Measurements from ENCODE around the gene NUP85.
"Not testable (repeated sequence)": the region's sequence is repeated elsewhere in the genome, so short reads cannot be mapped to it uniquely, and the experiment has no call there.

NUP85 gene

DNA sequence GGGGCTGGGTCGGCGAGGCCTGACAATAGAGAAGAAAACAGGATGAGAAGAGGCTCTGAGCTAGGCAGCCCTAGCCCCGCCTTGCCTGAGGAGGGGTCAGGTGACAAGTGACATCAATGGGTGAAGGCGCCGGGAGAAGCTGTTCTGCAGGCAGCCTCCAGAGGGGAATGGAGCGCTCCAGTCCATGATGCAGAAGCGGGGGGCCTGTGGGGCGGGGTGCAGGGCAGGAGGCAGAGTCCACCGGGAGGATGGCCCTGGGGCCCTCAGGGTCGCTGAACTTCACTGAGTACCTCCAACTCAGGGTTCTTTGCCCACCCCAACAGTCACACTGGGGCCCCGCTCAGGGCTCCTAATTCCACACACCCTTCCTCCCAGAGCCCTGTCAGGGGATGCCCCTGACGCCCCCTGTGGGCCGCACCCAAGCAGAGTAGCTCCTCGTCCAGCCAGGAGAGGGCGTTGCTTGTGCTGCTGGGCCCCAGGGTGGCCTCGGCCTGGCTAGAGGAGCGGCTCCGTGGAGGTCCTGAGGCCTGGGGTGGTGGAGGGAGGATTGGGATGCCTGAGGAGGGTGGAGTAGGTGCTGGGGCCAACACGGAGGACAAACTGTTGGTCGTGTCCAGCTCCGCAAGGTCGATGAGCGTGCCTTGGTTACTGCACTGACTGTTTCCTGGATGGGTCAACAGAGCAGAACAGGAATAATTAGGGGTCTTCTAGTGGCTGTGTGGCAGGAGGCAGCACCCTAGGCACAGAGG is 35.1 kb downstream of the NUP85 start:
- DNase-seq (ENCODE audit: low read depth in 2 of 3, low spot score in 2 of 3) = no peak

DNA sequence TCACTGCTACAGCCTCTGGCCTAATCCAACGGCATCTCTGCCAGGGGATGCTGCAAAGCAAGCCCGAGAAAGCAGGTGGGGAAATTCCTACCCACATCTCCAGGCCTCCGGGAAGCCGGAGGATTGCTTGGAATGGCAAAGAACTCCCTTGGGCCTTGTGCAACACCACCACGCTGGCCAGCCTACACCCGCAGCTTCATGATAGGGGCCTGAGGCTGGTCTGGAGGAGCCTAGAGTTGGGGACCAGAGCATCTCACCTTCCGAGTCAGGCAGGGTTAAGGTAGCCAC is 35.6 kb downstream of the NUP85 start:
- DNase-seq (ENCODE audit: low read depth in 2 of 3, low spot score in 2 of 3) = no peak

DNA sequence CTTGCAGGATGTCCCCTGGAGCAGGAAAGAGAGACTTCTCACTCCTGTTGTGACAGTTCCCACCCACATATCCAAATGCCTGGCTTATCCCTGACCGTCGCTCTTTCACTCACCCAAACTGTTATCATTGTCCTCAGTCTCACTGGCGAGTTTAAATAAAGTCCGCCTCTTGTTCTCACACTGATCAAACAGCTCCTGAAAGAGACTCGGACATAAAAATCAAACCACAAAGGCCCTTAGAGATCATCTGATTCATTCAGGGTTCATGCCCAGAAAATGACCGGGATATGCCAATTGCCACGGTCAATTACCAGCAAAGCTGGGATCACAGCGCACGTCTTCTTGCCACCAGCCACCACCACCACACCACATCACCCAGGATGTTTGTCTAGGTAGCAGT is 36.0 kb downstream of the NUP85 start:
- no peak for DNase-seq (ENCODE audit: low read depth in 2 of 3, low spot score in 2 of 3)

DNA sequence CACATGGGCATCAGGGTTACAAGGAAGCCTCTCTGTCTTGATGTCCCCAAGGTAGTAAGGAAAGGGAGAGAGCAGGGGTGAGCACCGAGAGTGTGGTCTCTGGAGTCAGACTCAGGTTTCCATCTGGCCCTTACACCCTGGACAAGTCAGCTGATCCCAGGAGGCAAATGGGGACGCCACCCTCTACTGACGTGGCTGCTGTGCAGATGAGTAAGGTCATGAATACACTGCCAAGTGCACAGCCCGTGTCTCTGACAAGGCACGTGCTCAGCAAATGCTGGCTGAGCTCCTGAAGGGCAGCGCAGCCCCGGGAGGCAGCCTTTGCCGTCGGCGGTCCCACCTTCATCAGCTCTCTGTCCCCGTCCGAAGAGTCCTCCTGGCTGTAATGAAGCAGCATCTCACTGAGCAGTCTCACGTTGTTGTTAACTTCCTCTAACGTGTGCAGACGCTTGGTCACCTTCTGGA is 36.5 kb downstream of the NUP85 start:
- no peak for DNase-seq (ENCODE audit: low read depth in 2 of 3, low spot score in 2 of 3)

DNA sequence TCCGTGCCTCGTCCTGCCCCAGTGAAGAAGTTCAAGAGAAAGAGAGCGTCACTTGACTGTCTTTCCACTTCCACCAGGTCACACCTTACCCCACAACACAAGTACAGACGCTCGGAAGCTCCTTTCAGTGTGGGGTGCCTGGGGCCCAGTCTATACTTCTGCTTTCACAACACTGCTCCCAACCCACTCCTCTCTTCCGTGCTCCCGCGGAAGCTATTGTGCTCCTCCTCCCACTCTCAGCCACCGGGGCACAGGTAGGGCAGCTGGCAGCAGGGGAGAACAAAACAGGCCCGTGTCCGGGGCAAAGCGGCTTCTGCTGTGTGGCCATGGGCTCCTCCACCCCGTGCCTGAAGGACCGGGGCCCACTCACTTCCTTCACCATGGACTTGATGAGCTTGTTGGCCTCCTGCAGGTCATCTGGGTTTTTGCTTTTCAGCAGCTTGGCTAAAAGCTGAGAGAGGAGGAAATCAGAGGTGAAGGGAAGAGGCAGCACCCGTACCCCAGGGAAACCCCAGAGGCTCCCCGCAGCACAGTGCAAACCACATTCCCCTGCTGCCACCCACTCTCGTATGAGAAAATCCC is 37.1 kb downstream of the NUP85 start:
- DNase-seq (ENCODE audit: low read depth in 2 of 3, low spot score in 2 of 3) = no peak

DNA sequence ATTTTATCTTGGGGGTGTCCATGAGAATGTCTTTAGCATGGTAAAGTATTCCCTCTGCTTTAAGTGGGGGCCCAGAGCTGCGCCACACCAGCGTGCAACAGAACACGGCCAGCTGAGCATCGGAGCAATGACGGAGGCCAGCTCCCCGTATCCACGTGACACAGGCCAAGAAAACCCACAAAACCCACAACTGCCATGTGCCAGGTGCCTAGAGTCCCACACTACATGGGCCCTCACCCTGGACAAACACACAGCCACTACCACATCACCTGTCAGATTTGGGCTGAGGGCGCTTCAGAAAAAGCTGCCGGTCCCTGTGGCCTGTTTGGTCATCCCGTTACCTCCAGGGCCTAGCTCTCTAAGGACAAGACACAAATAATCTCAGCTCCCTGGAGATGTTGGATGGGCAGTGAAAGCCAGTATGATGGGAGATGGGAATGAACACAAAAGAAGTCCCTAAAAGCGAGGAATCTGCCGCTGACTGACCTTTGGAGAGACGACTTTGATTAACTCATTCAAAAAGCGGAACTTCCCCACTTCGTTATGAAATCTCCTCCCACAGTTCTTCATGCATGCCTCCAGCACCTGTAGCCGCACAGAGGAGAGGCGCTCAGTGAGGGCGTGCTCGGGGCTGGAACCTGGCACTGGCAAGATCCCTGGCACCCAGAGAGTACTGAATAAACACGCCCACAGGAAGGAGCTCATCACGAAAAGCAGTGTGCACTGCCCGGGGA is 38.8 kb downstream of the NUP85 start:
- DNase-seq (ENCODE audit: low read depth in 2 of 3, low spot score in 2 of 3) = no peak

DNA sequence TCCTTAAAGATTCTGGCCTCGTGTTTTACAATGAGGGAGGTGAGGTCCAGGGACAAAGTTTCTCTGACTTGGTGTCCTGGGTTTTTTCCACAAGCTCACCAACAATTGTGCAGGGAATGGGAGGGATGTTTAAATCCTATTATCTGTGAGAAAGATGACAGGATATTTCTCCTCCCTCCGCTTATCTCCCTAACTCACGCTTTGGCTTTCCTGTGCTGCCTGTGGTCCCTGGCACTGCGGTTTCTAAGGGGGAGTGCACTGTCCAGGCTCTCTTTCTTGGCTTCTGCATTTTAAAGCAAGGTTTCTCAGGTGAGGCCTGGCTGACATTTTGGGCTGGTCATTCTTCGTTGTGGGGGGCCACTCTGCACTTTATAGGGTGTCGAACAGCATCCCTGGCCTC is 39.5 kb downstream of the NUP85 start:
- no peak for DNase-seq (ENCODE audit: low read depth in 2 of 3, low spot score in 2 of 3)

DNA sequence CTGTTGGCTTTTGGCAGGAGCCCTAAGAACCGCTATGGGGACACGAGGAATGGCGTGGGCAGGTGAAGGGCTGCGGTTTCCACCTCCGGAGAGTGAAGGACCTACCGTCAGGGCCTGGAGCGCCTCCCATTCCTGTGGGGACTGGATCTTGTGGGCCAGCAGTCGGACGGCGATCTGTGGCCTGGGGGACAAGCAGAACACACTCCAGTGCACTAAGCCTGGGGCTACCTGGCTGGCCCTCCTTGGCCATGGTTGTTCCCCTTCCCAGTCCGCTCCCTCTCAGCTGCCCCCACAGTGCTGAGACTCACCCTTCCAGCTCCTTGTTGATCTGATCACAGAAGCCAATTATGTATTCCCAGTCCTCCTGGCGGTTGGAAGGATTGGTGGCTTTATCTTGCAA is 40.9 kb downstream of the NUP85 start:
- no peak for DNase-seq (ENCODE audit: low read depth in 2 of 3, low spot score in 2 of 3)

DNA sequence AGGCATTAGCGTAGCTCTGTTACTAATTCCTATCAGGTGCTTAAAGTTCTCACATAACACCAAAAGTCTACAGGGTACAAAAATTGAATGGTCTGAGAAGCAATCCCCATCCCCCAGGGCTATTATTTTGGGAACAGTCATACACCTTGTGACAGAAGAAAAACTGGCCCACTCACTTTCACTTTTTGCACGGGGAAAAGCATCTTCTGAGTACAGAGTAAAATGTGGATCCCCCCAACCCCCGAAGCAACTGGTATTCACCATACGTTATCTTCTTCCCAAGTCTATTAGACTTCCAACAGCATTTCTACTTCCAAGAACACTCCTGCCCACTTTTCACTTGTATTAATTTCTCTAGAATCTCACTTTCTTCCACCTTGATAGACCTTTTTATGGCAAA is 44.1 kb downstream of the NUP85 start:
- no peak for DNase-seq (ENCODE audit: low read depth in 2 of 3, low spot score in 2 of 3)

DNA sequence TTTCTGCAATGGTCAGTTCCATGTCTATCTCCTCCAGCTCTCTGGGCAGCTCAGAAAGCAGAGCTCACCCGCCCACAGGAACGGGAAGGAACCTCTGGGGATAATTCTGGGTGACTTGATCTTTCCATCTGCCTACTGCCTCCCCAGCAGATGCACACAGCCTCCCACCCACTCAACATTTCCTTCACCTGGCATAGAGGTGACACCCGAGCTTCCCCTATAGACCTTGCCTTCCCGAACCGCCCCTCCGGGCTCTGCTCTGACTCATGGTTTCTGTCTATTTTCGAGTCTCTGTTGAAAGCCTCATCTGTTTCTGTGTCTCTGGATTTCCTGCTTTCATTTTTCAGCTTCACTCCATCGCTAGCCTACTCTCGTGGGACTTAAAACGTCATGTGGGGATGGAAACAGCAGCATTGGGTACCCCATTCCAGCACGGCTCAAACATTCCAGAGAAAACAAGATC is 44.6 kb downstream of the NUP85 start:
- DNase-seq (ENCODE audit: low read depth in 2 of 3, low spot score in 2 of 3) = peak; percentile 40 to 61 (median 50)

DNA sequence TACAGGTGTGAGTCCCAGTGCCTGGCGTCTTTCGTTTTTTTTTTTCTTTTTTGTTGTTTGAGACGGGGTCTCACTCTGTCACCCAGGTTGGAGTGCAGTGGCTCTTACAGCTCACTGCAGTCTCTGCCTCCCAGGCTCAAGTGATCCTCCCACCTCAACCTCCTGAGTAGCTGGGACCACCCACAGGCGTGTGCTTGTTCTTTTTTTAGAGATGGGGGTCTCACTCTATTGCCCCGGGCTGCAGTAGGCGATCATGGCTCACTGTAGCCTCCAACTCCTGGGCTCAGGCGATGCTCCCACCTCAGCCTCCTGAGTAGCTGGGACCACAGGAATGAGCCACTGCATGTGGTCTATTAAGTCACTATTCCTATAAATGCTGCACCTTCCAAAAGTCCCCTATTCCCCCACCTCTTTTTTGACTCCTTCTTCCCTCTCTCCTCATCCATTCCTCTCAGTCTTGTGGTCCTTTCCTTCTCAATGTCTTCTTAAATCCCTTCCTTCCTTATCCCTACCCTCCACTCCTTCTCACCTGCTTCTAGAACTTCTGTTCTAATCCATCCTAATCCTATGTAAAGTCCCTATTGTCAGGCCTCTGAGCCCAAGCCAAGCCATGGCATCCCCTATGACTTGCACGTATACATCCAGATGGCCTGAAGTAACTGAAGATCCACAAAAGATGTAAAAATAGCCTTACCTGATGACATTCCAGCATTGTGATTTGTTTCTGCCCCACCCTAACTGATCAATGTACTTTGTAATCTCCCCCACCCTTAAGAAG is 46.7 kb downstream of the NUP85 start:
- no peak for DNase-seq (ENCODE audit: low read depth in 2 of 3, low spot score in 2 of 3)

DNA sequence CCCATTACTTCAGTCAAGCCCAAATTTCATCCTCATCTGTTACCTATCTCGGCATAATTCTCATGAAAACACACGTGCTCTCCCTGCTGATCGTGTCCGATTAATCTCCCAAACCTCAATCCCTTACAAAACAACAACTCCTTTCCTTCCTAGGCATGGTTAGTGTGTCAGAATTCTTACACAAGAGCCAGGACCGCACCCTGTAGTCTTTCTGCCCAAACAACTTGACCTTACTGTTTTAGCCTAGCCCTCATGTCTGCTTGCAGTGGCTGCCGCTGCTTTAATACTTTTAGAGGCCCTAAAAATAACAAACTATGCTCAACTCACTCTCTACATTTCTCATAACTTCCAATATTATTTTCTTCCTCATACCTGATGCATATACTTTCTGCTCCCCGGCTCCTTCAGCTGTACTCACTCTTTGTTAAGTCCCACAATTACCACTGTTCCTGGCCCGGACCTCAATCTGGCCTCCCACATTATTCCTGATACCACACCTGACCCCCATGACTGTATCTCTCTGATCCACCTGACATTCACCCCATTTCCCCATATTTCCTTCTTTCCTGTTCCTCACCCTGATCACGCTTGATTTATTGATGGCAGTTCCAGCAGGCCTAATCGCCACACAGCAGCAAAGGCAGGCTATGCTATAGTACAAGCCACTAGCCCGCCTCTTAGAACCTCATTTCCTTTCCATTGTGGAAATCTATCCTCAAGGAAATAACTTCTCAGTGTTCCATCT is 50.6 kb downstream of the NUP85 start:
- not testable (repeated sequence) for DNase-seq (ENCODE audit: low read depth in 2 of 3, low spot score in 2 of 3)

DNA sequence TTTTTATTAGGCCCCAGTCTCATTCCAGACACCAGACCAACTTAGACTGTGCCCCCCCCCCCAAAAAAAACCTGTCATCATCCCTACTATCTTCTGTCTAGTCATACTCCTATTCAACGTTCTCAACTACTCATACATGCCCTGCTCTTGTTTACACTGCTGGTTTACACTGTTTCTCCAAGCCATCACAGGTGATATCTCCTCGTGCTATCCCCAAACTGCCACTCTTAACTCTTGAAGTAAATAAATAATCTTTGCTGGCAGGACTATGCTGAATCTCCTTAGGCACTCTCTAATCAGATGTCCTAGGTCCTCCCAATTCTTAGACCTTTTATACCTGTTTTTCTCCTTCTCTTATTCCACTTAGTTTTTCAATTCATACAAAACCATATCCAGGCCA is 51.7 kb downstream of the NUP85 start:
- DNase-seq (ENCODE audit: low read depth in 2 of 3, low spot score in 2 of 3) = not testable (repeated sequence)

DNA sequence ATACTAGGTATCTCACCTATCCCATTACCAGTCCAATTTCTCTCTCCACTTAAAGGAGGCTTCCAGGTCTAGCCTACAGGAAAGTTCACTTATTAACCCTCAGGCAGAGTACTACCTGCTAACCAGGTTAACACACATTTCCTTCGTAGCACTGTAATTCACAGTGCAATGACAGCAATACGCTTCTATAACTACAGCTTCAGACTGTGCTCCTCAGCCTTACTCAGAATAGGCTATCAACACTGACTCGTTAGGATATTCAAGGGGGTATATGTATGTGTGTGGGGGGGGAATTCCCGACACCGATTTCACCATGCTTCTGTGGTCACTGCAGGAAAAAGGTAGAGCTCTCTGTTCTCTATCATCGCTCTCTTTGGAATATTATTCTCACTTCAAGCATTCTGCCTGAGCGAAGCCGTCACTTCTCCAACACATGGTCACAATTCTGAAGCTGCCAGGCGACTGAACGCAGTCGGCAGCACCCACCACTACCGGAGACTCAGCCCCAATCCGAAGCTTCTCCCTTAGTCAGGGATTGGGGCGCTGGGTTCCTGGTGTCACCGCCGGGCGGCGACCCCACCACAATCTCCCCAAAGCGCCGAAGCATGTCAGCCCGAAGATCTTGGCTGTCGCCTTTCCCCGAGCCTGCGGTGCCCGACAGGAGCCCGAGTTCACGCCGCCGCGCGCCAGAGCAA is 55.3 kb downstream of the NUP85 start:
- no peak for DNase-seq (ENCODE audit: low read depth in 2 of 3, low spot score in 2 of 3)

DNA sequence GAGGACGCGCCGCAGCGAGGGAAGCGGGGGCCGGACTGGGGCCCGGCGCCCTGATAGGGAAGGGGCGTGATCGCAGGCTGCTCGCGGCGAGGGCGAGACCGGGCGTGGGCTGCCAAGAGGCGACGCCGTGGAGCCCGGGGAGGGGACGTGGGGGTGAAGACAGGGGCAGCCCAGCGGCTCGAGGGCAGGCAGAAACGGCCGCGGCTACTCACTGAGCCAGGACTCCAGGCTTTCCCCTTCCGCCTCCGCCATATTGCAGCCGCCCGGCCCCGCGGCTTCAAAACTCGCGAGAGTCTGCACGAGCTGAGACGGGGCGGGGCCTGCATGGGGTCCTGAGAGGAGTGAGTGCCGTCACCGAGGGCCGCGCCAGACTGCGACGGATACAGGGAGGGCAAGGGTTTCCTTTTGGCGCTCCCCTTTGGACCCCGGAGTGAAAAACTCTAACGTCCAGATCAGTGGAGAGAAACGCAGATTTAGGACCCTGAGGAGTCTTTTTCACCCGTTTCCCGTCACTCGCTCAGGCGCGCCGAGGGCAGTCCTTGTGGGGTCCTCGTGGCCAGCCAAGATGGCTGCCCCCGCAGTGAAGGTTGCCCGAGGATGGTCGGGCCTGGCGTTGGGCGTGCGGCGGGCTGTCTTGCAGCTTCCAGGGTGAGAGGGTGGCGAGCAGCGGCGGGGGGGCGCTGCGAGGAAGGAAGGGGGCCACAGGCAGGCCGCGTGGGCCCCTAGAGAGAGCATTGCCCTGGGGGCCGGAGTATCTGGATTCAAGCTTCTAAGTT is 56.0 kb downstream of the NUP85 start, which contains the start of the genes GGA3 and MRPS7:
Gene GGA3, minus strand, starts transcription at position 271 of the 776 bp plus-strand sequence. Its CDS starts 19 bp downstream, at position 252.
Gene MRPS7, plus strand, starts transcription at position 544 of the 776 bp plus-strand sequence. Its CDS starts 22 bp downstream, at position 566.
- DNase-seq (ENCODE audit: low read depth in 2 of 3, low spot score in 2 of 3) = peak; percentile 87 to 97 (median 89)

DNA sequence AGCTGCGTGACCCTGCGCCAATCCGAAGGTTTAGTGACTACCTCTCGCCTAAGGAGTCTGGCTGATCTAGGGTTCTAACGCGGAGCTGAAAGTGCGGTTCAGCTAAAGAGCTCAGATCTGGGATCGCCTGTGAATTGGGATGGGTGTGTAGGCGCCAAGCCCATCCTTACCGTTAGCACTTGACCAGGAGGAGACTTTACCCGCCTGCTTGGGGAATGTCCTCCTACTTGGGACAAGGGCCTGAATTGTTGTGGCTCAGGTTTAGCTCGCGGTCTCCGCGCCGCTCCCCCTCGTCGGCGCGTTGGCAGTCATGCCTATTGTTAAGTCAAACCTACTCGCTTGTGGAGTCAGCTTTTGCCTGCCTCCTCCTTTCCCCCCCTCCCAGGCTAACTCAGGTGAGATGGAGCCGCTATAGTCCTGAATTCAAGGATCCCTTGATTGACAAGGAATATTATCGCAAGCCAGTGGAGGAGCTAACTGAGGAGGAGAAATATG is 56.7 kb downstream of the NUP85 start:
- DNase-seq (ENCODE audit: low read depth in 2 of 3, low spot score in 2 of 3) = no peak

DNA sequence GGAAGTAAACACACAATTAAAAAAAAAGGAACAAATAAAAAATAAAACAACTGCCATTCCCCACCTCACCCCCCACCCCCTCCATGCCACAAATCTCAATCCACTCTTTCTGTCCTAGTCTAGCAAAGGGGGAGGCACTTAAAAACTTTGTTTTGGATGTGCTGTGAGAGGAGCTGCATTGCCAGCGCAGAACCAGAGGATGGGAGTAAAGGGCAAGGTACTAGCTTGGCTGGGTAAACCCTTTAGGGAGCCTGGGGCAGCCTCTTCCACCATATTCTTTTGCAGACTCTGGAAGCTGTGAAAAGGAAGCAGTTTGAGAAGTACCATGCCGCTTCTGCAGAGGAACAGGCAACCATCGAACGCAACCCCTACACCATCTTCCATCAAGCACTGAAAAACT is 57.6 kb downstream of the NUP85 start:
- no peak for DNase-seq (ENCODE audit: low read depth in 2 of 3, low spot score in 2 of 3)

DNA sequence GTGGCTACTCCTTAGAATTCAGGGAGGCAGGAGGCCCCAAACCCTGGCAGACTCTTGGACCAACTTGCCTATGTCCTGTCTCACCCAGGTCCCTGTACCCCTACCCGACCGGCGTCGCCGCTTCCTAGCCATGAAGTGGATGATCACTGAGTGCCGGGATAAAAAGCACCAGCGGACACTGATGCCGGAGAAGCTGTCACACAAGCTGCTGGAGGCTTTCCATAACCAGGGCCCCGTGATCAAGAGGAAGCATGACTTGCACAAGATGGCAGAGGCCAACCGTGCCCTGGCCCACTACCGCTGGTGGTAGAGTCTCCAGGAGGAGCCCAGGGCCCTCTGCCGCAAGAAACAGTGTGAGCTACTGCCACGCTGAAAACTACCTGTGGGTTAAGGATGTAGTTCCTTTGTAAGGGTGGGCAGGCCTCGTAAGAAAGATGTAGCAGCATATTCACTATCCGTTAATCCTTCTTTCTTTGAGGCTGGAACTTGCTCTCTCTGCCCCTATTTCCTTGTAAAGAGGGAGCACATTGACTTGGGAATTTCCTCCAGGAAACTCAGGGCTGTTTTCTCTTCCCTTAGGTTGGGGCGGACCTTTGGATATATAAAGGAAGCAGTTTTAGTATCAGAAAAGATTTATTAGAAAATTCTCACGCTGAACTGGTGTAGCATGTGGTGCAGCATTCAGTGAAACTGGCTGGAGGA is 60.3 kb downstream of the NUP85 start:
- no peak for DNase-seq (ENCODE audit: low read depth in 2 of 3, low spot score in 2 of 3)
